HuH-7 (cell line): ENCODE results near the gene SLC2A4.
A peak's percentile ranks its signal among the peaks of the same experiment; 100 is the strongest.

Experiments used
- DNase-seq: peaks from one replicate; pipeline ENCODE4 v3.0.0; 2011; ENCODE audit warnings: low spot score

The SLC2A4 gene

GRCh38 chr17:7279448-7279847 is 2.1 kb upstream of the SLC2A4 start:
- DNase-seq: no peak

GRCh38 chr17:7280519-7281073 is 922 bp upstream of the SLC2A4 start:
- DNase-seq: peak; percentile 73

GRCh38 chr17:7281953-7282751 is 634 bp downstream of the SLC2A4 start:
- no peak for DNase-seq

GRCh38 chr17:7282752-7283321 is 1.3 kb downstream of the SLC2A4 start:
- DNase-seq: no peak

GRCh38 chr17:7283471-7284216 is 2.1 kb downstream of the SLC2A4 start:
- DNase-seq: no peak

- DNase-seq: no peak
Measured at GRCh38 chr17:7284911-7285310, 3.4 kb downstream of the SLC2A4 start.

- no peak for DNase-seq
Measured at GRCh38 chr17:7285679-7286078, 4.2 kb downstream of the SLC2A4 start.

GRCh38 chr17:7289256-7290032 is 7.9 kb downstream of the SLC2A4 start:
- DNase-seq: no peak

- no peak for DNase-seq
Measured at GRCh38 chr17:7290166-7290565, 8.6 kb downstream of the SLC2A4 start.

- DNase-seq: no peak
Measured at GRCh38 chr17:7290685-7291084, 9.2 kb downstream of the SLC2A4 start.

GRCh38 chr17:7292194-7292593 is 10.7 kb downstream of the SLC2A4 start:
- no peak for DNase-seq

- DNase-seq: no peak
Measured at GRCh38 chr17:7292729-7293128, 11.2 kb downstream of the SLC2A4 start.

GRCh38 chr17:7293159-7293558 is 11.6 kb downstream of the SLC2A4 start:
- no peak for DNase-seq

GRCh38 chr17:7293816-7294613 is 12.5 kb downstream of the SLC2A4 start:
- no peak for DNase-seq

- peak; percentile 84 for DNase-seq
Measured at GRCh38 chr17:7294614-7295153, 13.2 kb downstream of the SLC2A4 start, which contains the start of gene YBX2. Gene YBX2, minus strand, starts transcription at chr17:7294639. Its CDS starts 139 bp downstream, at chr17:7294500.

GRCh38 chr17:7295230-7296180 is 14.0 kb downstream of the SLC2A4 start:
- DNase-seq: no peak

- peak; percentile 77 for DNase-seq
Measured at GRCh38 chr17:7296189-7296861, 14.8 kb downstream of the SLC2A4 start.

- DNase-seq: no peak
Measured at GRCh38 chr17:7304179-7304578, 22.7 kb downstream of the SLC2A4 start.
